GM19328 (cell line): ENCODE measurements around the gene FLRT1.
"Not testable (repeated sequence)": the region's sequence is repeated elsewhere in the genome, so short reads cannot be mapped to it uniquely, and the experiment has no call there.

Source experiments
- ATAC-seq: cut with Tn5 transposase; IDR thresholded peaks from one replicate; pipeline ENCODE4 v1.9.1; 2021; ENCODE audit warnings: mild to moderate bottlenecking, moderate library complexity; ENCODE audit not compliant: unreplicated experiment

FLRT1 gene

GRCh38 chr11:64044730-64045393 is 9.1 kb downstream of the FLRT1 start:
- ATAC-seq, result no peak

- no peak for ATAC-seq
Measured at GRCh38 chr11:64045700-64046099, 10.0 kb downstream of the FLRT1 start.

GRCh38 chr11:64047373-64047772 is 11.6 kb downstream of the FLRT1 start:
- not testable (repeated sequence) for ATAC-seq

- no peak for ATAC-seq
Measured at GRCh38 chr11:64048042-64048854, 12.5 kb downstream of the FLRT1 start.

GRCh38 chr11:64049509-64049908 is 13.8 kb downstream of the FLRT1 start:
- ATAC-seq, result no peak

GRCh38 chr11:64051297-64051696 is 15.6 kb downstream of the FLRT1 start:
- ATAC-seq, result no peak

- no peak for ATAC-seq
Measured at GRCh38 chr11:64052436-64052835, 16.7 kb downstream of the FLRT1 start.

- no peak for ATAC-seq
Measured at GRCh38 chr11:64052938-64053622, 17.3 kb downstream of the FLRT1 start.

- ATAC-seq, result no peak
Measured at GRCh38 chr11:64053699-64054098, 18.0 kb downstream of the FLRT1 start.

- ATAC-seq, result no peak
Measured at GRCh38 chr11:64055077-64055476, 19.3 kb downstream of the FLRT1 start.

GRCh38 chr11:64056213-64056785 is 20.6 kb downstream of the FLRT1 start:
- no peak for ATAC-seq

- ATAC-seq, result no peak
Measured at GRCh38 chr11:64056861-64057260, 21.1 kb downstream of the FLRT1 start.

- no peak for ATAC-seq
Measured at GRCh38 chr11:64057890-64058289, 22.2 kb downstream of the FLRT1 start.

GRCh38 chr11:64058494-64058893 is 22.8 kb downstream of the FLRT1 start:
- ATAC-seq, result no peak

GRCh38 chr11:64059339-64060140 is 23.8 kb downstream of the FLRT1 start:
- no peak for ATAC-seq

GRCh38 chr11:64060263-64060860 is 24.6 kb downstream of the FLRT1 start:
- ATAC-seq, result no peak

GRCh38 chr11:64060861-64061444 is 25.2 kb downstream of the FLRT1 start:
- ATAC-seq, result no peak

GRCh38 chr11:64062185-64063039 is 26.7 kb downstream of the FLRT1 start:
- ATAC-seq, result no peak

- no peak for ATAC-seq
Measured at GRCh38 chr11:64063777-64064176, 28.0 kb downstream of the FLRT1 start.
